OCI-LY3 (cell line): ENCODE measurements around the gene TSPAN9.

Experiments
- H2AFZ ChIP-seq: fragments of 200-600, 300-600 bp; shearing (Covaris generic); 2 replicates; pipeline ENCODE4 v1.6.0; 2014; ENCODE audit warnings: antibody characterized with exemption, low read depth, low read length
- H3K27ac ChIP-seq: fragments of 200-600, 300-600 bp; sonication (generic); 2 replicates; pipeline ENCODE4 v1.5.1; 2014; ENCODE audit warnings: mild to moderate bottlenecking, low read length, moderate library complexity, mixed read lengths
- H3K27me3 ChIP-seq: fragments of 200-600, 300-600 bp; sonication (generic); 2 replicates; pipeline ENCODE4 v1.6.1; 2014; ENCODE audit warnings: low read depth, low read length, mixed read lengths
- H3K36me3 ChIP-seq: fragments of 200-600, 300-600 bp; sonication (generic); replicated peaks from 2 replicates; pipeline ENCODE3; 2014; ENCODE audit warnings: low read depth, low read length, mixed read lengths
- H3K4me1 ChIP-seq: fragments of 300-600, 200-600 bp; sonication (generic); 2 replicates; pipeline ENCODE4 v1.6.1; 2014; ENCODE audit warnings: low read length, mixed read lengths
- H3K4me2 ChIP-seq: fragments of 200-600, 300-600 bp; sonication (generic); 2 replicates; pipeline ENCODE4 v1.6.1; 2014; ENCODE audit warnings: low read length, mixed read lengths
- H3K4me3 ChIP-seq: fragments of 300-600, 200-600 bp; sonication (generic); 2 replicates; pipeline ENCODE4 v1.5.1; 2014; ENCODE audit warnings: antibody characterized with exemption, mild to moderate bottlenecking, low read length, moderate library complexity
- H3K79me2 ChIP-seq: fragments of 300-600, 200-600 bp; shearing (Covaris generic); 2 replicates; pipeline ENCODE4 v1.6.1; 2014; ENCODE audit warnings: mild to moderate bottlenecking, low read length, mixed read lengths
- H3K9ac ChIP-seq: fragments of 300-600, 200-600 bp; shearing (Covaris generic); 2 replicates; pipeline ENCODE4 v1.6.0; 2014; ENCODE audit warnings: mild to moderate bottlenecking, low read length, moderate library complexity
- H3K9me3 ChIP-seq: fragments of 200-600, 300-600 bp; shearing (Covaris generic); 2 replicates; pipeline ENCODE4 v1.6.1; 2014; ENCODE audit warnings: low read length, mixed read lengths; ENCODE audit not compliant: insufficient read depth
- H4K20me1 ChIP-seq: fragments of 200-600, 300-600 bp; sonication (generic); 2 replicates; pipeline ENCODE4 v1.6.1; 2016; ENCODE audit warnings: low read length, mixed read lengths; ENCODE audit not compliant: insufficient read depth
- EZH2phosphoT487 ChIP-seq: fragments of 200-600 bp; shearing (Covaris generic); IDR thresholded peaks from 2 replicates; pipeline ENCODE4 v1.6.1; 2018; ENCODE audit warnings: antibody characterized with exemption, mixed run types, low read depth
- TF ChIP-seq, protein P1 (sequence below): fragments of 200-600, 300-600 bp; sonication (generic); IDR thresholded peaks from 2 replicates; pipeline ENCODE4 v1.5.1; 2014; ENCODE audit warnings: antibody characterized with exemption, low read length, low read depth

TSPAN9 gene

DNA sequence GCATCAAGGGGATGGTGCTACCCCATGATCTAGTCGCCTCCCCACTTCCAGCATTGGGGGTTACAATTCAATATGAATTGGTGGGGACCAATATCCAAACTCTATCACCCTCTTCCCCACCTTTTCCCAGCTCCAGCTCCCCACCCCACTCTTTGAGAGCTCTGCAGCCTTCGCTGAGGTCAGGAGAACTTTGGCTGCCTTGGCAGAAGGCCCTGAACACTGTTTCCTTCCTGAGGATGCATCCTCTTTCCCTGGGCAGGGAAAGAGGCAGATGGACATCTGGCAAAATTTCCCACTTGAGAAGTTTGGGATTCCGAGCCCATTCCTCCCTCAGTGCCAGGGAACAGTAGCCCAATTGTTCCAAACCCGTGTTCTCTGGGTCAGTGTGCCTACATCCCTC lies 169.1 kb downstream of the TSPAN9 start:
- H3K4me1 ChIP-seq: peaks cover 14% of the 10 kb centered on the region
- H4K20me1 ChIP-seq: no peaks in the 10 kb centered on the region
- H3K27ac ChIP-seq: no peak overlapping the region
- H2AFZ ChIP-seq: no peak overlapping the region
- peaks cover 18% of the 10 kb centered on the region for H3K27me3 ChIP-seq
- no peaks in the 10 kb centered on the region for H3K36me3 ChIP-seq
- H3K4me2 ChIP-seq: no peak overlapping the region
- H3K9me3 ChIP-seq: no peaks in the 10 kb centered on the region
- TF ChIP-seq, protein P1, sequence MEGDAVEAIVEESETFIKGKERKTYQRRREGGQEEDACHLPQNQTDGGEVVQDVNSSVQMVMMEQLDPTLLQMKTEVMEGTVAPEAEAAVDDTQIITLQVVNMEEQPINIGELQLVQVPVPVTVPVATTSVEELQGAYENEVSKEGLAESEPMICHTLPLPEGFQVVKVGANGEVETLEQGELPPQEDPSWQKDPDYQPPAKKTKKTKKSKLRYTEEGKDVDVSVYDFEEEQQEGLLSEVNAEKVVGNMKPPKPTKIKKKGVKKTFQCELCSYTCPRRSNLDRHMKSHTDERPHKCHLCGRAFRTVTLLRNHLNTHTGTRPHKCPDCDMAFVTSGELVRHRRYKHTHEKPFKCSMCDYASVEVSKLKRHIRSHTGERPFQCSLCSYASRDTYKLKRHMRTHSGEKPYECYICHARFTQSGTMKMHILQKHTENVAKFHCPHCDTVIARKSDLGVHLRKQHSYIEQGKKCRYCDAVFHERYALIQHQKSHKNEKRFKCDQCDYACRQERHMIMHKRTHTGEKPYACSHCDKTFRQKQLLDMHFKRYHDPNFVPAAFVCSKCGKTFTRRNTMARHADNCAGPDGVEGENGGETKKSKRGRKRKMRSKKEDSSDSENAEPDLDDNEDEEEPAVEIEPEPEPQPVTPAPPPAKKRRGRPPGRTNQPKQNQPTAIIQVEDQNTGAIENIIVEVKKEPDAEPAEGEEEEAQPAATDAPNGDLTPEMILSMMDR: no peak
- no peak for TF ChIP-seq EZH2phosphoT487
- H3K9ac ChIP-seq: no peak overlapping the region
- H3K79me2 ChIP-seq: no peaks in the 10 kb centered on the region
- no peak overlapping the region for H3K4me3 ChIP-seq

DNA sequence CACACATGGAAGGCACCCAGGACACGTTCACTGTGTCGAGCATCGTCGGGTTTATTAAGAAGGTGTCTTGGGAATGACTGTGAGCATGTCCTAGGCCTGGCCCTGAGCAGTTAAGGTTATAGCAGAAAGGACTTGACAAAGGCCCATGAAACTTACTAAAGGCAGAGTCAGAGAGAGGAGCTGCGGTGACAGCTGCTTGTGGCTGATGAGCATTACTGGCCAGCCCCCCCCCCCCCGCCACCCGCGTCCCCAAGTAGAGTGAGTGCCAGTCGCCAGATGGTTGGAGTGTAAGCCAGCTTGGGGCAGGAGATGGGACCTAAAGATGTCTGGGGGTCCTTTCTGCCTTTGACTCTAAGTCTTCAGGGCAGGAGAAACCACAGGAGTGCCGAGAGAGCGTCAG lies 169.9 kb downstream of the TSPAN9 start:
- no peak overlapping the region for H2AFZ ChIP-seq
- H3K9me3 ChIP-seq: no peaks in the 10 kb centered on the region
- no peak overlapping the region for H3K4me3 ChIP-seq
- H3K4me1 ChIP-seq: peaks cover 14% of the 10 kb centered on the region
- TF ChIP-seq, protein P1: no peak
- no peak for TF ChIP-seq EZH2phosphoT487
- H3K9ac ChIP-seq: no peak overlapping the region
- H3K27ac ChIP-seq: no peak overlapping the region
- H3K27me3 ChIP-seq: 0 out of 2 replicates have a peak, but pooled peaks cover 11% of the 10 kb centered on the region
- H3K4me2 ChIP-seq: no peak overlapping the region
- H4K20me1 ChIP-seq: no peaks in the 10 kb centered on the region
- H3K36me3 ChIP-seq: no peaks in the 10 kb centered on the region
- H3K79me2 ChIP-seq: no peaks in the 10 kb centered on the region

DNA sequence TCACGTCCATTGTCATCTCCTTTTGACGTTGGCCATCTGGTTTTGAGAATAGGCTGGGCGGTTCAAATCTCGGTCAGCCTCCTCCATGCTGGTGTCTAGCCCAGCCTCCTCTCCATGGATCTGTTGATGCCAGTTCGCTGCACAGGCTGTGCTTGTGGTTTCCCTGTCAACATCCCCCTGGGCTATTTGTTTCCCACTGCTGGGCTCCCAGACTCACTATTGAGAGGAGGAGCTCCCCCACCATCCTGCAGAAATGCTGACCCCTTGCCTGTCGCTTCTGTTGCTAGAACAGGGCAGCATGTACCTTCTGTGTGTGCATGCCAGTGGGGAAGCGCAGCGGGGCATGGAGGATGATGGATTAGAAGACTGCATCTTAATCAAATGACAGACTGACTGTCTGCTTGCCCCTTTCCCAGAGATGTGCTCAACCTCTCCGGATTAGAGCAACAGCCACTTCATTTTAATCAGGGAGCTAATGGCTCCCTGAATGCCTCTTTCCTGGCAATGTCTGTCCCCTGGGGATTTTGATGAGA lies 170.5 kb downstream of the TSPAN9 start:
- Histone ChIP-seq H3K4me2 (no peak overlapping the region), H3K27ac (no peak overlapping the region), H3K4me1 (peaks cover 14% of the 10 kb centered on the region), H4K20me1 (no peaks in the 10 kb centered on the region), H3K79me2 (no peaks in the 10 kb centered on the region), H3K9me3 (no peaks in the 10 kb centered on the region), H2AFZ (no peak overlapping the region), H3K27me3 (0 out of 2 replicates have a peak, but pooled peaks cover 8% of the 10 kb centered on the region), H3K36me3 (no peaks in the 10 kb centered on the region), H3K4me3 (no peak overlapping the region), H3K9ac (no peak overlapping the region)
- TF ChIP-seq EZH2phosphoT487: no peak
- TF ChIP-seq, protein P1: no peak

DNA sequence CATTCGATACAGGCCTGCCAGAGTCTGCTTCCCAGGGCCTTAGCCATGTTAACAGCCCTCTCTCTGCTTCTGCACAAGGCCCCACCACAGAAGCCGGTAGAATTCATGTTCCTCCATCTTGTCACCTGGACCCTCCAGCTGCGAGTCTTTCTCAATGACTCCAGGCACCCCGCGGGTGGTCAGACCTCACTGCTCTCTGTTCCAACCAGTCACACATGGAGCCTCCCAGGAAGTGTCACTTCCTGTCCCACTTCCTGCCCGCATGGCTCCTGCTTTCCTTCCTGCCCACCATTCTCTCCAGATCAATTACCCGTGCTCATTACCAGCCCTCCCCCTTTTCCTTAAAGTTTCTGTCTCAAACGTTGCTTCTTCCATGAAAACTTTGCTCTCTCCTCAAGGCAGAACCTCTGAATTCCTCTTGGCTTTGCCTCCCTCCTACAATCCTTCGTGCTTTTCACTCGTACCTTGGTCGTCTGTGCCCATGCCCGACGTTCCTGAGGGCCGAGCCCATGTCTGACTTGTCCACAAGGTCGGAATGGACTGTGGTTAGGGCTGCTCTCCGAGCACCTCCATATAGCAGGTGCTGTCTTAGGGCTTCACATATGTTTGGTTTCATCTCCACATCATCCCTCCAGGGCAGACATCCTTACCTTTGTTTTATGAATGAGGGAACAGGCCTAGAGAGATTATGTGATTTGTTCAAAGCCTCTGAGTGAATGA lies 172.1 kb downstream of the TSPAN9 start:
- no peak overlapping the region for H3K4me3 ChIP-seq
- no peak overlapping the region for H3K27ac ChIP-seq
- H3K36me3 ChIP-seq: no peaks in the 10 kb centered on the region
- H2AFZ ChIP-seq: no peak overlapping the region
- H3K27me3 ChIP-seq: peaks cover 9% of the 10 kb centered on the region; the same call in 1 of the 2 replicates
- H3K79me2 ChIP-seq: no peaks in the 10 kb centered on the region
- no peaks in the 10 kb centered on the region for H4K20me1 ChIP-seq
- no peak overlapping the region for H3K9ac ChIP-seq
- TF ChIP-seq, protein P1: no peak
- no peak overlapping the region for H3K4me2 ChIP-seq
- H3K9me3 ChIP-seq: no peaks in the 10 kb centered on the region
- peaks cover 14% of the 10 kb centered on the region for H3K4me1 ChIP-seq
